HL-60 (cell line): ENCODE measurements around the gene ELN.
A peak's percentile ranks its signal among the peaks of the same experiment; 100 is the strongest.

Experiments used
- CTCF ChIP-seq: IDR thresholded peaks from one replicate; pipeline ENCODE4 v1.5.1; 2011; ENCODE audit warnings: low read length, control low read depth, inconsistent platforms; ENCODE audit not compliant: insufficient read depth
- GABPA ChIP-seq: IDR thresholded peaks from 2 replicates; pipeline ENCODE4 v1.6.1; 2012; ENCODE audit warnings: low read depth
- POLR2AphosphoS5 ChIP-seq: IDR thresholded peaks from 2 replicates; pipeline ENCODE4 v1.6.1; 2012; ENCODE audit warnings: low read depth
- REST ChIP-seq: IDR thresholded peaks from 2 replicates; pipeline ENCODE4 v1.6.1; 2012; ENCODE audit warnings: low read depth; ENCODE audit not compliant: insufficient replicate concordance
- SPI1 ChIP-seq: IDR thresholded peaks from 2 replicates; pipeline ENCODE4 v1.6.1; 2012; ENCODE audit warnings: low read depth, mild to moderate bottlenecking, borderline replicate concordance

GRCh38 chr7:74002474-74003017 is 25.4 kb upstream of the ELN start:
- TF ChIP-seq CTCF (no peak), REST (no peak), POLR2AphosphoS5 (no peak), GABPA (no peak), SPI1 (peak; percentile 80)
